DMS53 (cell line): Measurements from ENCODE around the gene DOCK2.

Experiments used
- DNase-seq: peaks from one replicate; lab custom pipeline; 2025; lab: John Stamatoyannopoulos, UW

DOCK2 gene

GRCh38 chr5:170097934-170098333 lies 460.9 kb downstream of the DOCK2 start:
- DNase-seq = no peak

GRCh38 chr5:170100066-170100943 lies 463.2 kb downstream of the DOCK2 start:
- peak; percentile 73 for DNase-seq

GRCh38 chr5:170103447-170103846 lies 466.4 kb downstream of the DOCK2 start:
- no peak for DNase-seq

GRCh38 chr5:170104299-170104698 lies 467.2 kb downstream of the DOCK2 start:
- DNase-seq = no peak

- no peak for DNase-seq
Measured at GRCh38 chr5:170104710-170105109, 467.6 kb downstream of the DOCK2 start.

GRCh38 chr5:170105642-170106611 lies 468.9 kb downstream of the DOCK2 start, which contains the start of gene FOXI1:
FOXI1 (plus strand) TSS chr5:170105897; CDS start chr5:170105958, 61 bp downstream.
- DNase-seq = no peak

- DNase-seq = no peak
Measured at GRCh38 chr5:170107674-170108073, 470.6 kb downstream of the DOCK2 start.

GRCh38 chr5:170108266-170108785 lies 471.3 kb downstream of the DOCK2 start:
- no peak for DNase-seq

- no peak for DNase-seq
Measured at GRCh38 chr5:170109059-170110031, 472.3 kb downstream of the DOCK2 start.

- no peak for DNase-seq
Measured at GRCh38 chr5:170110403-170111087, 473.5 kb downstream of the DOCK2 start.

GRCh38 chr5:170111088-170111785 lies 474.2 kb downstream of the DOCK2 start:
- DNase-seq = no peak

- no peak for DNase-seq
Measured at GRCh38 chr5:170112876-170113521, 475.9 kb downstream of the DOCK2 start.

- no peak for DNase-seq
Measured at GRCh38 chr5:170113522-170113900, 476.4 kb downstream of the DOCK2 start.

GRCh38 chr5:170114271-170114670 lies 477.2 kb downstream of the DOCK2 start:
- DNase-seq = no peak

GRCh38 chr5:170115925-170116324 lies 478.9 kb downstream of the DOCK2 start:
- DNase-seq = no peak

GRCh38 chr5:170117736-170118135 lies 480.7 kb downstream of the DOCK2 start:
- DNase-seq = no peak

- DNase-seq = no peak
Measured at GRCh38 chr5:170120576-170120975, 483.5 kb downstream of the DOCK2 start.

- no peak for DNase-seq
Measured at GRCh38 chr5:170121321-170121720, 484.2 kb downstream of the DOCK2 start.

- DNase-seq = no peak
Measured at GRCh38 chr5:170126061-170126460, 489.0 kb downstream of the DOCK2 start.
